GM23248 (cell line): ENCODE measurements around the gene AGAP1.

ENCODE experiments used
- EZH2 ChIP-seq: fragments of 200-600 bp; sonication (generic); IDR thresholded peaks from 2 replicates; pipeline ENCODE4 v1.6.1; 2018; ENCODE audit warnings: antibody characterized with exemption, mild to moderate bottlenecking; ENCODE audit not compliant: insufficient read depth, poor library complexity, severe bottlenecking
- EZH2phosphoT487 ChIP-seq: fragments of 200-600 bp; sonication (generic); IDR thresholded peaks from 2 replicates; pipeline ENCODE4 v1.6.1; 2018; ENCODE audit warnings: antibody characterized with exemption, moderate library complexity, mild to moderate bottlenecking, low read depth; ENCODE audit not compliant: insufficient read depth

DNA sequence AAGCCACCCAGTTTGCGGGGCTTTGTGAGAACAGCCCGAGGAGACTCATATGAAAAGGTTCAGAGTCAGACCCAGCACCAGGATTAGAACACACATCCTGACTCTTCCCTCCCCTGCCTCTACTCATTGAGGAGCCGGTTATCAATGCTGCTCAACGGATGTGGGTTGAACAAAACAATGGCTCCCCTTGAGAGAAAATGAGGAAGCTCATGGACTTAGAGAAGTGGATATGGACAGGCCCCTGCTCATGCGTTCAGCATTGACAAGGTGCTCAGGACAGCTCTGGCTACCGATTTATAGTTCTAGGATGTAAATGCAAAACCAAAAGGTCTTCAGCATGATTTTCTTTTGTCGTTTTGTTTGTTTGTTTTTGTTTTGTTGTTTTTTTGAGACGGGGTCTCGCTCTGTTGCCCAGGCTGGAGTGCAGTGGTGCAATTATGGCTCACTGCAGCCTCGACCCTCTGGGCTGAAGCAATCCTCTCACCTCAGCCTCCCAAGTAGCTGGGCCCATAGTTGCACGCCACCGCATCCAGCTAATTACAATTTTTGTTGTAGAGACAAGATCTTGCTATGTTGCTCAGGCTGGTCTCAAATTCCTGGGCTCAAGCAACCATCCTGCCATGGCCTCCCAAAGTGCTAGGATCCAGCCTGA, 32.0 kb upstream of the AGAP1 start:
- no peak for TF ChIP-seq EZH2
- TF ChIP-seq EZH2phosphoT487: no peak
